Urinary bladder (tissue), 4 donors: Measurements from ENCODE around the gene ZNF333. TPM values are rescaled to one million over a fixed set of nuclear protein-coding genes. Genes with fewer than 3 reads are reported as not detected.
"Not testable (repeated sequence)": the region's sequence is repeated elsewhere in the genome, so short reads cannot be mapped to it uniquely, and the experiment has no call there.

Source experiments
- DNase-seq: peaks from one replicate; pipeline ENCODE4 v3.0.0-alpha.2; 2015; ENCODE audit errors: extremely low spot score
- H3K27ac ChIP-seq: one replicate; pipeline ENCODE4 v1.5.1; 2013; ENCODE audit warnings: low read depth, mild to moderate bottlenecking, moderate library complexity
- H3K36me3 ChIP-seq: one replicate; pipeline ENCODE4 v1.6.1; 2013; ENCODE audit warnings: mild to moderate bottlenecking, moderate library complexity; ENCODE audit not compliant: insufficient read depth
- H3K4me1 ChIP-seq: one replicate; pipeline ENCODE4 v1.6.1; 2013; ENCODE audit warnings: mild to moderate bottlenecking, moderate library complexity; ENCODE audit not compliant: insufficient read depth
- H3K4me3 ChIP-seq: one replicate; pipeline ENCODE4 v1.5.1; 2013; ENCODE audit warnings: low read depth, low read length
- WGBS: extraction: QIAGEN DNeasy Blood & Tissue Kit; methylation state at CpG from one replicate; pipeline ENCODE4 v1.1.7; 2013; 5-methylcytosine and 5-hydroxymethylcytosine counted together
- polyA plus RNA-seq: library from polyadenylated mRNA; stranded (reverse); fragments of 200-250 nt; gene quantifications from one replicate; pipeline ENCODE4 v1.2.3, GENCODE V29; 2013
- total RNA-seq: library from RNA; depleted of rRNA; stranded (reverse); fragments of >200 nt; gene quantifications from one replicate; pipeline ENCODE4 v1.2.3, GENCODE V29; 2014
- donor health status: healthy with polysubstance abuse.
- donor health status: healthy.

Gene ZNF333
- total and polyA plus RNA-seq, 2 donors = 16.2 to 32.5 TPM

DNA sequence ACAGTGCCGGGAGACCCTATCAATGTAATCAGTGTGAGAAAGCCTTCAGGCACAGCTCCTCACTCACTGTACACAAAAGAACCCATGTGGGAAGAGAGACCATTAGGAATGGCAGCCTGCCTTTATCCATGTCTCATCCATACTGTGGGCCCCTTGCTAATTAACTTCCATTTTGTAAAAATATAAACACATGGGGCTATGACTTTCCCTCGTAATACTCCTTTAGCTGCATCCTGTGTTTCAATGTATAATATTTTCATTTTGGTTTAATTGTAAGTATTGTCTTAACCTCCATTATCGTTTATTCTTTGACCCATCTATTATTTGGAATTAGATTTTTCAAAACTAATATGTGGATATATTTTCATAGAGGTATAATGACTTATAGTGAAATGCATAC is 29.3 kb downstream of the ZNF333 start:
- WGBS = over 99% methylated on average over 3 of the region's 3 CpGs

DNA sequence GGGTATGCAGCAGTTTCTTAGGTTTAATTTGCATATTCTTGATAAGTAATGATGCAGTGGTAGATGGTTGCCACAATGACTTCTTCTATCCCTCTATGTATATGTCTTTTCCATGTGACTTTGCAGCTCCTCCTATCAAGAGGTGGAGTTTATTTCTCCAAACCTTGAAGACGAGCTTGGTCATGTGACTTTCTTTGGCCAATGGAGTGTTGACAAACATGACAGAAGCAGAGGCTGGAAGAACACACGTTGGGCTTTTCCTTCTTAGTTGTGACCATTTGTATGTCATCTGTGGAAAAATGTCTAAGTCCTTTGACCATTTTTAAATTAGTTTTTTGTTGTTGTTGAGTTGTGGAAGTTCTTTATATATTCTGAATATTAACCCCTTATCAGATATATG is 32.3 kb downstream of the ZNF333 start:
- no peaks in the 10 kb centered on the region for H3K4me1 ChIP-seq
- no peak overlapping the region for H3K27ac ChIP-seq
- 80% methylated on average over 2 of the region's 2 CpGs for WGBS
- H3K4me3 ChIP-seq = no peak overlapping the region
- no peak for DNase-seq
- H3K36me3 ChIP-seq = peaks cover 13% of the 10 kb centered on the region

More for the DNA sequence above, 29.3 kb downstream of the ZNF333 start:
- no peak overlapping the region for H3K4me3 ChIP-seq
- peaks cover 31% of the 10 kb centered on the region for H3K36me3 ChIP-seq
- no peak overlapping the region for H3K27ac ChIP-seq
- DNase-seq = no peak
- H3K4me1 ChIP-seq = no peaks in the 10 kb centered on the region

DNA sequence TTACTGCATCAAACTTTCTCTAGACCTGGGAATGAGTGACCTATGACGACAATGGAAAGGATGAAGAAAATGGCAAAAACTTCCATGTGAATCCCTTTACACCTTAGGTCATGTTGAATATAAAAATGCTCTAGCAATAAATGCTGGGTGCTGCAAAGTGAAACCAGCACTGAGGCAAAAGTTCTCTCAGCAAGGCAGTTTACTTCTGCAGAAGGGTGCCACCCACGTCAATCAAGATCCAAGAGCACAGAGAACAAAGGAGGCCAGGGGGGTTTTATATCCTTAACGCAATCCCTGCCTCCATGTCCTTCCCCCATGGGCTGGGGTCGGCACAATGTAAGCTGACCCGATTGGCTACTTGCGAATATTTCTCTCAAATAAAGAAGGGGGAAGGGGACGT is 38.7 kb downstream of the ZNF333 start:
- DNase-seq = no peak
- no peaks in the 10 kb centered on the region for H3K4me1 ChIP-seq
- H3K27ac ChIP-seq = no peak overlapping the region
- WGBS = 76% methylated on average over 7 of the region's 7 CpGs
- H3K36me3 ChIP-seq = no peaks in the 10 kb centered on the region
- H3K4me3 ChIP-seq = no peak overlapping the region

DNA sequence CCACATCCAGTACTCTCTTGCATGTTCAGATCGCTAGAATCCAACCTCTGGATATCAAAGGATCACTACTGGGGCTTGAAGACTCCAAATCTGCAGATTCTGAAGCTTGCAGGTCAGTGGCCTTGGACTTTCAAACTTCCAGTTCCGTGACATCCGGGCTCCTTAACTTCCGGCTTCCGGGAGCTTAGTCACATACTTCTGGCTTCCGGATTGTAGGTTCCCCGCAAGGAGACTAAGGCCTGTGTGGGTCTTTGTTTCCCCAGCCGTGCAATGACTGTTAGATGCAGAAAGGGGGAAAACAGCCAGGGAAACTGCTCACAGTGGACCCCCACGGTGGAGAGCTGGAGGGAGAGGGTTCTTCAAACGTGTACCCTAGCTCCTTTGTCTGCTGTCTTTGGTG is 41.4 kb downstream of the ZNF333 start:
- H3K27ac ChIP-seq = no peak overlapping the region
- DNase-seq = no peak
- WGBS = 66% methylated on average over 10 of the region's 10 CpGs

DNA sequence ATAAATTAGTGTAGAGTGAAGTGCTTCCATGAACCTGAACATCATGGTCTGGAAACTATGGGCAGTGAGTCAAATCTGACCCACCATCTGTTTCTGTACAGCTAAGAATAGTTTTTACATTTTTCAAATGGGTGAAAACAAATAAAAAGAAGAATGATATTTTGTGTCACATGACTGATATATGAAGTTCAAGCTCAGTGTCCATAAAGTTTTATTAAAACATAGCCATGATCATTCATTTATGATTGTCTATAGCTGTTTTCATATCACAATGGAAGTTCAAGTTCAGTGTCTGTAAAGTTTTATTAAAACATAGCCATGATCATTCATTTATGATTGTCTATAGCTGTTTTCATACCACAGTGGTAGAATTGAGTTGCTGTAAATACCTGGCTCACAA is 42.7 kb downstream of the ZNF333 start:
- no peak overlapping the region for H3K4me3 ChIP-seq
- DNase-seq = no peak
- H3K36me3 ChIP-seq = no peaks in the 10 kb centered on the region
- H3K27ac ChIP-seq = no peak overlapping the region
- no peaks in the 10 kb centered on the region for H3K4me1 ChIP-seq

More for the DNA sequence above, 41.4 kb downstream of the ZNF333 start:
- H3K36me3 ChIP-seq = no peaks in the 10 kb centered on the region
- H3K4me1 ChIP-seq = no peaks in the 10 kb centered on the region
- no peak overlapping the region for H3K4me3 ChIP-seq

DNA sequence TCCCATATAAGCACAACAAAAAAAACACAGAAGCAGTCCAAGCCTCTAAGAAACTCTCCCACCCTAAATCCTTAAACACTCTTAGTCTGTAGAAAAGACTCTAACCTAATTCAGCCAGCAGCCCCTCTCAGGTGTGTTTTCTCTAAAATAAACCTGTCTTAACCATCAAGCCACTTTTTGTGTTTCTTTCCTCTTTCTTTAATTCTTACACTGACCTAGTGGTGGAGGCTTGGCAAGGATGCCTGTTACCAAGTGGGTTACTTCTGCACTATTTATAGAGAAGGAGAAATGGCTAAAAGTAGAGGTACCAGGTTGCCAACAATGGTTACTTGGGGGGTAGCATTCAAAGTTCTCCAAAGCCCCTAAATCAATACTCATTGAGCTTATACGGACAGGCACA is 43.7 kb downstream of the ZNF333 start:
- 2% methylated on average over 1 of the region's 1 CpG for WGBS
- DNase-seq = no peak
- H3K27ac ChIP-seq = no peak overlapping the region
- no peak overlapping the region for H3K4me3 ChIP-seq
- no peaks in the 10 kb centered on the region for H3K36me3 ChIP-seq
- no peaks in the 10 kb centered on the region for H3K4me1 ChIP-seq

DNA sequence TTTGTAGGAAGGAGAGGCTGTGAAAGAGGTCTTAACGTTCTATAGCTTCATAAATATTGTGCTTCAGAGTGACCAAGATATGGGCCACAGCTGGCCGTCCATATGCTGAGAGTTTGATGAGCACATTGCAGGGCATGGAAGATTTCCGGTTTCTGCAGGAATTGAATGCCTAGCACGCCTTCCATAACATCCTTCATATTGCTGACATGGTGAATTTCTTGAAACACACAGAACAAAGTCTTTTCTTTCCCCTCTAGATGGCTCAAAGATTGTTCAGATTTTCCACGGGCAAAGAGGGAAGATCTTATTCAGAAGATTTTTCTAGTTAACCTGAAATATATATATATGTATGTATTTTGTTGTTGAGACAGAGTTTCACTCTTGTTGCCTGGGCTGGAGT is 46.1 kb downstream of the ZNF333 start:
- no peak overlapping the region for H3K4me3 ChIP-seq
- WGBS = 64% methylated on average over 5 of the region's 5 CpGs
- H3K4me1 ChIP-seq = no peaks in the 10 kb centered on the region
- DNase-seq = no peak
- H3K36me3 ChIP-seq = no peaks in the 10 kb centered on the region
- H3K27ac ChIP-seq = no peak overlapping the region

DNA sequence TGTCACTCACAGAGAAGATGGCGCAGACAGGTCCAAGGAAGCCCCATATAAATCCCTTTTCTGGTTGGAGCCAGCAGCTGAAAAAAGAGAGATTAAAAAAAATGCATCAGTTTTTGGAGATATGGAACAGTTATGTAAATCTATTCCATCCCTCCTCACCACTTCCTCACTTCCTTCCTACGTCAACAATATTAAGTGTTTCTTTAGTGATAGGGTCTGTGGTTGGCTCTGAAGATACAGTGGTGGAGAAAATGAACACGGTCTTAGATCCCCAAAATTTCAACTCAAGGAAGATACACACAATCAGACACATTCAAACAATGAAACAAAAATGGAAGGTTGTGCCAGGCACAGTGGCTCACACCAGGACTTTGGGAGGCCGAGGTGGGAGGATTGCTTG is 57.0 kb downstream of the ZNF333 start:
- 78% methylated on average over 4 of the region's 4 CpGs for WGBS
- Histone ChIP-seq H3K27ac (no peak overlapping the region), H3K4me1 (no peaks in the 10 kb centered on the region), H3K36me3 (no peaks in the 10 kb centered on the region), H3K4me3 (no peak overlapping the region)
- DNase-seq = no peak

DNA sequence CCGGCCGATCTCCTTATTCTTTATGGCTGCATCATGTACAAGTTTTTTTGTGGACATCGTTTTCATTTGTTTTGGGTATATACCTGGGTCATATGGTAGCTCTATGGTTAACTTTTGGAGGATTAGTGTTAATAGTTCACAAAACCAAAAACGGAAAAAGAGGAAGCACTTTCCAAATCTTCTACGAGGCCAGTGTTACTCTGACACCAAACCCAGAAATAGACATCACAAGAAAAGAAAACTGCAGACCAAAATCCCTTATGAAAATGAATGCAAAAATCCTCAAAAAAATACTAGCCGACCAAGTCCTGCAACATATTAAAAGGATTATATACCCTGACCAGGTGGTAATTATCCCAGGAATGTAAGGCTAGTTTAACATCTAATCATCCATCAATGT is 58.8 kb downstream of the ZNF333 start:
- 78% methylated on average over 6 of the region's 6 CpGs for WGBS
- Histone ChIP-seq H3K4me1 (no peaks in the 10 kb centered on the region), H3K27ac (no peak overlapping the region), H3K36me3 (no peaks in the 10 kb centered on the region), H3K4me3 (no peak overlapping the region)
- DNase-seq = no peak

DNA sequence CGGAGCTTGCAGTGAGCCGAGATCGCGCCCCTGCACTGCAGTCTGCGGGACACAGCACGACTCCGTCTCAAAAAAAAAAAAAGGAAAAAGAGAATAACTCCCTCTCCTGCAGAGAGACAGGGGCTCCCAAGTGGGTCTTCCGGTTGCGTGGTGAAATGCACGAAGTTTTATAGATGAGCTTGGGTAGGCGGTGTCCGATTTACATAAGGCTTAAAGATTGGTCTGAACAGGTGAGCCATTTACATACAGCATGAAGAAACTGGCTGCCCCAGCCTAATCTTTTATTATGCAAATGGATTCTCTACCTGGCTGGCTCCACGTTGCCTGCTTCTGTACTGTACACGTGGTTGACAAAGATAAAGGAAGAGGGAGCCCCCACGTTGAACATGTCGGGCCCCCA is 69.0 kb downstream of the ZNF333 start:
- Histone ChIP-seq H3K4me3 (no peak overlapping the region), H3K27ac (no peak overlapping the region), H3K4me1 (no peaks in the 10 kb centered on the region), H3K36me3 (no peaks in the 10 kb centered on the region)
- 21% methylated on average over 16 of the region's 16 CpGs for WGBS
- DNase-seq = no peak

DNA sequence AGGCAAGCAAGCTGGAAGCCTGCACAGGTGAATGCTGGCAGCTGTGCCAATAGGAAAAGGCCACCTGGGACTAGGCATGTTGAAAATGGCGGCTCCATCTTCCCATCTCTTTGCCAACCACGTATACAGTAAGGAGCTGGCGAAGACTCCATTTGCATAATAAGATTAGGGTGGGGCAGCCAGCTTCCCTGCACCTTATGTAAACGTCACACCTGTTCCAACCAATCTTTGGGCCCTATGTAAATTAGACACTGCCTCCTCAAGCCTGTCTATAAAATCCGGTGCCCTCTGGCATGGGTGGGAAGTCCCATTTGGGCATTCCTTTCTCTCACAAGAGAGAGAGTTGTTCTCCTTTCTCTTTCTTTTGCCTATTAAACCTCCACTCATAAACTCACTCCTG is 71.8 kb downstream of the ZNF333 start:
- DNase-seq = no peak
- Histone ChIP-seq H3K4me3 (no peak overlapping the region), H3K27ac (no peak overlapping the region), H3K36me3 (no peaks in the 10 kb centered on the region), H3K4me1 (no peaks in the 10 kb centered on the region)
- WGBS = 72% methylated on average over 5 of the region's 5 CpGs

DNA sequence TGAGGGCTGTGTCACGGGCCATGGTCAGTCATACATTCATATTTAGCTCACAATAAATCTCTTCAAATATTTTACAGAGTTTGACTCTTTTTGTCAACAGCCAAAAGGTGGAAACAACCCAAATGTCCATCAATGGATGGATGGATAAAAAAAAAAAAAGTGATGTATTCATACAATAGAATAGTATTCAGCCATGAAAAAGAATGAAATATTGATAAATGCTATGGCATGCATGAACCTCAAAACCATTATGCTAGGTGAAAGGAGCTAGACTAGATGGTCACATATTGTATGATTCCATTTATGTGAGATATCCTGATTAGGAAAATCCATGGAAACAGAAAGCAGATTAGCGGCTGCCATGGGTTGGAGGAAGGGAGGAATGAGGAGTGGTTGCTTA is 72.3 kb downstream of the ZNF333 start:
- H3K36me3 ChIP-seq = no peaks in the 10 kb centered on the region
- WGBS = 84% methylated on average over 2 of the region's 2 CpGs
- no peak for DNase-seq
- no peak overlapping the region for H3K4me3 ChIP-seq
- H3K4me1 ChIP-seq = no peaks in the 10 kb centered on the region
- no peak overlapping the region for H3K27ac ChIP-seq

DNA sequence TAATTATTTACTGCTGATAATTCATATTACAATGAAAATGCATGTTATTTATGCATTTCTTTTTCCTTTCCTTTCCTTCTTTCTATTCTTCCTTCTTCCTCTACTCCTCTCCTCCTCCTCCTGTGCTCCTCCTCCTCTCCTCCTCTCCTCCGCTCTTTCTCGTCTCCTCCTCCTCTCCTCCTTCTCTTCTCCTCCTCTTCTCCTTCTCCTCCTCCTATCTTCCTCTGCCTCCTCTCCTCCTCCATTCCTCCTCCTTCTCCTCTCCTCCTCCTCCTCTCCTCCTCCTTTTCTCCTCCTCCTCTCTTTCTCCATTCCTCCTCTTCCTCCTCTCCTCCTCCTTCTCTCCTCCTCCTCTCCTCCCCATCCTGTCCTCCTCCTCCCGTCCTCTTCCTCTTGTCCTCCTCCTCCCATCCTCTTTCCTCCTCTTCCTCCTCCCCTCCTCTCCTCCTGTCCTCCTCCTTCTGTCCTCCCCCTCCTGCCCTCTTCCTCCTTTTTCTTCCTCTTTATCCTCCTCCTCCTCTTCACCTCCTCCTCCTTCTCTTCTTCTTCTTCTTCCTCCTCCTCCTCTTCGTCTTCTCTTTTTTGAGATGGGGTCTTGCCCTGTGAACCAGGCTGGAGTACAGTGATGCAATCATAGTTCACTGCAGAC is 73.8 kb downstream of the ZNF333 start:
- DNase-seq = no peak
- WGBS = 72% methylated on average over 4 of the region's 4 CpGs

DNA sequence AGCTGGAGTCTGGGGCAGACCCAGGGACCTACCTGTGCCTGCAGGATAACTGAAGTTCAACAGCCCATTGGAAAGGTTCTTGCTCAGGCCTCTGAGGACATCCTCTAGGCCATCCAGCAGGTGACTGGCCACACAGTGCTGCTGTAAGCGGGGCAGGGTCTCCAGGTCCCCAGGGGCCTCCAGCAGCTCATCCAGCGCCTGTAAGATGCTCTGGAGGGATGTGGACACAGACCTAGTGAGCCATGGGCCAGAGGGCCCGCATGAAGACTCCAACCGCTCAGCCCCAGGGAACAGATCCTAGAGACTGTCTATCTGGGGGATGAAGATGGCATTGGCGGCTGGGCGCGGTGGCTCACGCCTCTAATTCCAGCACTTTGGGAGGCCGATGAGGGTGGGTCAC is 74.6 kb downstream of the ZNF333 start:
- no peaks in the 10 kb centered on the region for H3K4me1 ChIP-seq
- DNase-seq = no peak
- no peak overlapping the region for H3K4me3 ChIP-seq
- WGBS = 85% methylated on average over 9 of the region's 9 CpGs
- H3K27ac ChIP-seq = no peak overlapping the region
- no peaks in the 10 kb centered on the region for H3K36me3 ChIP-seq

More for the DNA sequence above, 73.8 kb downstream of the ZNF333 start:
- no peaks in the 10 kb centered on the region for H3K4me1 ChIP-seq
- no peaks in the 10 kb centered on the region for H3K36me3 ChIP-seq
- H3K27ac ChIP-seq = no peak overlapping the region
- H3K4me3 ChIP-seq = no peak overlapping the region

DNA sequence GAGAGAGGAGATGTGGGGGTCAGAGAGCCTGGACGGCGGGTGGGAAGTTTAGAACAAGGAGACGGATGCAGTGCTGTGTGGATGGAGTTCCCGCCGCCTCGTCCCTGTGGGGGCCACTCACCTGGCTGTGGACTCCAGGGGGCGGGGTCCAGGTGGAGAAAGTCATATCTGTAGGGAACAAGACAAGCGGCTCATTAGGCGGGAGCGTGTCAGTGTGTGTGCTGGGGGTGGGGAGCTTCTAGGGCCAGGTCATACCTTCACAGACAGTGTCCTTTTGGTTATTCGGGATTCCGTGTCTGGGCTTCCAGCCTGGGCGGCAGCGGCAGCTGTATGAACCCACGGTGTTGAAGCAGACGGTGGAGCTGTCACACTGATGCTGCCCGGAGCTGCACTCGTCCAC is 75.6 kb downstream of the ZNF333 start:
- H3K36me3 ChIP-seq, H3K4me3 ChIP-seq, H3K27ac ChIP-seq, H3K4me1 ChIP-seq, DNase-seq: not testable (repeated sequence)
- WGBS = 85% methylated on average over 6 of the region's 18 CpGs
